IMR-90 (cell line): ENCODE measurements around the gene STARD10. TPM values are rescaled to one million over a fixed set of nuclear protein-coding genes. Genes with fewer than 3 reads are reported as not detected.
A peak's percentile ranks its signal among the peaks of the same experiment; 100 is the strongest.

Experiments
- ATAC-seq: fragments of 200-7000 bp; cut with Tn5 transposase; 2 replicates; pipeline ENCODE4 v1.9.1; 2020; ENCODE audit warnings: low read depth, mild to moderate bottlenecking, moderate library complexity
- BruUV-seq: library from RNA; stranded (reverse); fragments of 400-500 nt; replicated peaks from 2 replicates; lab custom pipeline; 2021; lab: Mats Ljungman, UMichigan
- CTCF ChIA-PET: fragments of 300-600 bp; formaldehyde crosslinking; extraction: SDS; loops from one replicate; lab custom pipeline; 2021; ENCODE audit warnings: antibody characterized with exemption; lab: Yijun Ruan, JAX
- POLR2A ChIA-PET: fragments of 300-600 bp; sonication (Branson Sonifier 250); formaldehyde crosslinking; loops from one replicate; lab custom pipeline; 2022; ENCODE audit warnings: antibody characterized with exemption; ENCODE audit not compliant: unreplicated experiment; lab: Charles Lee
- DNase-seq: peaks from one replicate; pipeline ENCODE4 v3.0.0; 2013
- H2AFZ ChIP-seq: replicated peaks from 2 replicates; pipeline ENCODE3; 2013; ENCODE audit warnings: low read length, mild to moderate bottlenecking; ENCODE audit not compliant: poor library complexity
- H2AK5ac ChIP-seq: 2 replicates; pipeline ENCODE4 v1.6.1; 2013; ENCODE audit warnings: low read depth, low read length, inconsistent platforms
- H2AK9ac ChIP-seq: replicated peaks from 2 replicates; pipeline ENCODE3; 2013; ENCODE audit warnings: mild to moderate bottlenecking, low read depth, low read length, moderate library complexity; ENCODE audit not compliant: poor library complexity
- H2BK120ac ChIP-seq: 2 replicates; pipeline ENCODE4 v1.6.1; 2013; ENCODE audit warnings: low read depth, low read length, inconsistent platforms
- H2BK15ac ChIP-seq: 3 replicates; pipeline ENCODE4 v1.6.1; 2013; ENCODE audit warnings: low read depth, low read length, inconsistent platforms
- H2BK20ac ChIP-seq: 2 replicates; pipeline ENCODE4 v1.6.1; 2013; ENCODE audit warnings: low read depth, mild to moderate bottlenecking, inconsistent platforms, low read length, moderate library complexity
- H2BK5ac ChIP-seq: 2 replicates; pipeline ENCODE4 v1.6.1; 2013; ENCODE audit warnings: mild to moderate bottlenecking, low read depth, low read length, inconsistent platforms; ENCODE audit not compliant: poor library complexity, severe bottlenecking
- H3K14ac ChIP-seq: replicated peaks from 2 replicates; pipeline ENCODE4 v1.6.1; 2013; ENCODE audit warnings: low read depth, low read length, inconsistent platforms
- H3K18ac ChIP-seq: 2 replicates; pipeline ENCODE4 v1.6.1; 2013; ENCODE audit warnings: low read depth, low read length, control low read depth
- H3K23ac ChIP-seq: 2 replicates; pipeline ENCODE4 v1.6.1; 2013; ENCODE audit warnings: low read depth, low read length, inconsistent platforms
- H3K27ac ChIP-seq: 2 replicates; pipeline ENCODE4 v1.5.1; 2013; ENCODE audit warnings: mild to moderate bottlenecking, control low read depth, low read length; ENCODE audit not compliant: insufficient read depth
- H3K27me3 ChIP-seq: 2 replicates; pipeline ENCODE4 v1.6.1; 2013; ENCODE audit warnings: low read length; ENCODE audit not compliant: control insufficient read depth, insufficient read depth
- H3K36me3 ChIP-seq: 2 replicates; pipeline ENCODE4 v1.6.1; 2013; ENCODE audit warnings: low read length, mixed read lengths; ENCODE audit not compliant: control insufficient read depth, insufficient read depth
- H3K4ac ChIP-seq: 2 replicates; pipeline ENCODE4 v1.6.1; 2013; ENCODE audit warnings: low read depth, low read length, inconsistent platforms
- H3K4me1 ChIP-seq: 2 replicates; pipeline ENCODE4 v1.6.1; 2013; ENCODE audit warnings: low read length, mixed read lengths; ENCODE audit not compliant: control insufficient read depth, insufficient read depth
- H3K4me2 ChIP-seq: 2 replicates; pipeline ENCODE4 v1.6.1; 2013; ENCODE audit warnings: low read depth, mild to moderate bottlenecking, control low read depth, low read length, moderate library complexity
- H3K4me3 ChIP-seq: 2 replicates; pipeline ENCODE4 v1.5.1; 2013; ENCODE audit warnings: low read depth, mild to moderate bottlenecking, control low read depth, low read length, moderate library complexity; ENCODE audit not compliant: insufficient read depth
- H3K56ac ChIP-seq: 2 replicates; pipeline ENCODE4 v1.6.1; 2013; ENCODE audit warnings: low read length, inconsistent platforms; ENCODE audit not compliant: insufficient read depth; ENCODE audit errors: extremely low read depth
- H3K79me1 ChIP-seq, 2 experiments: 2 replicates each; pipeline ENCODE4 v1.6.1; 2013; ENCODE audit warnings: low read length in 2 of 2, inconsistent platforms in 1 of 2, low read depth in 1 of 2
- H3K9ac ChIP-seq: 2 replicates; pipeline ENCODE4 v1.6.1; 2013; ENCODE audit warnings: low read depth, low read length, control low read depth
- H3K9me1 ChIP-seq: 2 replicates; pipeline ENCODE4 v1.6.1; 2013; ENCODE audit warnings: low read length, inconsistent platforms; ENCODE audit not compliant: insufficient read depth
- H3K9me3 ChIP-seq: 2 replicates; pipeline ENCODE4 v1.6.1; 2013; ENCODE audit warnings: low read length; ENCODE audit not compliant: control insufficient read depth, insufficient read depth
- H4K20me1 ChIP-seq: 2 replicates; pipeline ENCODE4 v1.6.1; 2013; ENCODE audit warnings: low read length, inconsistent platforms; ENCODE audit not compliant: insufficient read depth
- H4K5ac ChIP-seq: 2 replicates; pipeline ENCODE4 v1.6.1; 2013; ENCODE audit warnings: mild to moderate bottlenecking, low read depth, low read length, control low read depth
- H4K8ac ChIP-seq, 2 experiments: 2 replicates each; pipeline ENCODE4 v1.6.1; 2013; ENCODE audit warnings: low read depth in 2 of 2, low read length in 2 of 2, control low read depth in 1 of 2, inconsistent platforms in 1 of 2
- H4K91ac ChIP-seq: 2 replicates; pipeline ENCODE4 v1.6.1; 2013; ENCODE audit warnings: low read depth, low read length, inconsistent platforms; ENCODE audit not compliant: insufficient read depth
- BHLHE40 ChIP-seq: fragments of 150-350 bp; IDR thresholded peaks from 2 replicates; pipeline ENCODE4 v1.6.1; 2016; ENCODE audit warnings: mild to moderate bottlenecking, low read depth, low read length
- CEBPB ChIP-seq: IDR thresholded peaks from 2 replicates; pipeline ENCODE4 v1.6.1; 2012; ENCODE audit warnings: low read depth, low read length, improper control_type of control experiment
- CHD1 ChIP-seq: IDR thresholded peaks from 2 replicates; pipeline ENCODE4 v1.6.1; 2012; ENCODE audit warnings: low read depth, low read length, improper control_type of control experiment
- CTCF ChIP-seq: conservative IDR thresholded peaks from 2 replicates; pipeline ENCODE4 v1.5.1; 2012; ENCODE audit warnings: mild to moderate bottlenecking, low read depth, low read length, improper control_type of control experiment
- ELK1 ChIP-seq: fragments of 150-350 bp; IDR thresholded peaks from 2 replicates; pipeline ENCODE4 v1.6.1; 2016; ENCODE audit warnings: low read depth, mild to moderate bottlenecking, low read length, moderate library complexity, borderline replicate concordance
- FOS ChIP-seq: fragments of 150-350 bp; IDR thresholded peaks from 2 replicates; pipeline ENCODE4 v1.6.1; 2016; ENCODE audit warnings: low read depth, low read length
- MAFK ChIP-seq: IDR thresholded peaks from 2 replicates; pipeline ENCODE4 v1.6.1; 2012; ENCODE audit warnings: low read depth, low read length, improper control_type of control experiment
- MAZ ChIP-seq: IDR thresholded peaks from 2 replicates; pipeline ENCODE4 v1.6.1; 2012; ENCODE audit warnings: low read depth, mild to moderate bottlenecking, low read length, improper control_type of control experiment, moderate library complexity, borderline replicate concordance
- MXI1 ChIP-seq: IDR thresholded peaks from 2 replicates; pipeline ENCODE4 v1.6.1; 2012; ENCODE audit warnings: low read depth, mild to moderate bottlenecking, low read length, moderate library complexity, borderline replicate concordance
- NFE2L2 ChIP-seq: fragments of 150-350 bp; IDR thresholded peaks from 2 replicates; pipeline ENCODE4 v1.6.1; 2016; ENCODE audit warnings: low read depth, mild to moderate bottlenecking, low read length
- POLR2A ChIP-seq: IDR thresholded peaks from 2 replicates; pipeline ENCODE4 v1.6.1; 2012; ENCODE audit warnings: mild to moderate bottlenecking, low read depth, low read length
- RAD21 ChIP-seq: IDR thresholded peaks from 2 replicates; pipeline ENCODE4 v1.6.1; 2012; ENCODE audit warnings: low read length, improper control_type of control experiment
- RCOR1 ChIP-seq: IDR thresholded peaks from 2 replicates; pipeline ENCODE4 v1.6.1; 2012; ENCODE audit warnings: mild to moderate bottlenecking, low read length, improper control_type of control experiment; ENCODE audit not compliant: insufficient replicate concordance
- RFX5 ChIP-seq: IDR thresholded peaks from 2 replicates; pipeline ENCODE4 v1.8.0; 2012; ENCODE audit warnings: low read depth, mild to moderate bottlenecking, low read length, moderate library complexity
- USF2 ChIP-seq: fragments of 150-350 bp; IDR thresholded peaks from 2 replicates; pipeline ENCODE4 v1.6.1; 2017; ENCODE audit warnings: mild to moderate bottlenecking, antibody characterized with exemption, low read length, low read depth
- WGBS, 2 experiments: methylation state at CpG; one replicate each; pipeline versions ENCODE4 v1.1.5 to v1.1.7; 2013; ENCODE audit warnings: missing lambda C conversion rate in 2 of 2; ENCODE audit not compliant: insufficient read length in 1 of 2; ENCODE audit errors: extremely low coverage in 2 of 2; 5-methylcytosine and 5-hydroxymethylcytosine counted together
- dilution Hi-C: fragments of 300-500 bp; cut with HindIII; formaldehyde crosslinking; loops from one replicate; pipeline ENCODE4 v1.14.3; 2018; ENCODE audit warnings: low sequenced_read_pairs; ENCODE audit not compliant: unreplicated experiment
- in situ Hi-C: fragments of 300-500 bp; cut with MboI; formaldehyde crosslinking; loops from 3 replicates; pipeline ENCODE4 v1.14.3; 2019; ENCODE audit warnings: low sequenced_read_pairs, inconsistent platforms, mixed read lengths
- intact Hi-C: fragments of 100-400 bp; cut with micrococcal nuclease; formaldehyde crosslinking; loops from 2 replicates; pipeline ENCODE4 v1.10.0; 2022
- polyA plus RNA-seq, 3 experiments: library from polyadenylated mRNA; depleted of rRNA; stranded (reverse); fragments of >200 nt; gene quantifications; 2 replicates each; pipeline ENCODE4 v1.2.3, GENCODE V29; 2012; ENCODE audit warnings: low replicate concordance in 1 of 3
- total RNA-seq: library from RNA; depleted of rRNA; stranded (reverse); fragments of >200 nt; gene quantifications from 2 replicates; pipeline ENCODE4 v1.2.3, GENCODE V29; 2012

STARD10 gene
- total and polyA plus RNA-seq, 2 of the 4 experiments (the other 2 are of a cell fraction), result 23.8 to 37.4 TPM

GRCh38 chr11:72815110-72815618 is 21.3 kb upstream of the STARD10 start:
- intact Hi-C loops (no loop called here), dilution Hi-C loops (no loop called here), in situ Hi-C loops (no loop called here)
- H3K27me3 ChIP-seq, result no peaks in the 10 kb centered on the region
- H3K14ac ChIP-seq, result peak overlapping the region; percentile 77
- peak overlapping the region; percentile 90 for H2AK9ac ChIP-seq
- peak overlapping the region; percentile 70 for H2AK5ac ChIP-seq
- peak overlapping the region; percentile 12; the same call in 1 of the 2 replicates for H4K5ac ChIP-seq
- ChIA-PET CTCF (interaction anchor here (0.9 kb wide), 1 partner anchor 21 kb away, joined by 3 read pairs; no protein-coding TSS in a partner anchor), POLR2A (interaction anchor here (0.6 kb wide), 1 partner anchor 302 kb away, joined by 3 read pairs; no protein-coding TSS in a partner anchor)
- H2AFZ ChIP-seq, result peak overlapping the region; percentile 99
- peak overlapping the region; percentile 64; the same call in 1 of the 2 replicates for H2BK120ac ChIP-seq
- H2BK5ac ChIP-seq, result peak overlapping the region; percentile 86
- 100% methylated on average over 1 of the region's 13 CpGs; no CpG with 5 or more reads in 1 of the 2 experiments for WGBS, 2 experiments
- peak overlapping the region; percentile 81; the same call in 1 of the 3 replicates for H2BK15ac ChIP-seq
- peak overlapping the region; percentile 58; the same call in 1 of the 2 replicates for H4K91ac ChIP-seq
- peaks cover 11 to 63% of the 10 kb centered on the region in 2 experiments; a peak in 3 of 4 replicates for H3K79me1 ChIP-seq
- no peaks in the 10 kb centered on the region for H4K20me1 ChIP-seq
- peak overlapping the region; percentile 90 for H3K9ac ChIP-seq
- peaks cover 14% of the 10 kb centered on the region; the same call in 1 of the 2 replicates for H3K9me1 ChIP-seq
- H4K8ac ChIP-seq, result peak overlapping the region in 1 of 2 experiments; percentile 84; a peak in 3 of 4 replicates
- ATAC-seq (no peak), DNase-seq (no peak)
- no TSS peak for BruUV-seq
- no peak overlapping the region for H3K18ac ChIP-seq
- H2BK20ac ChIP-seq, result no peak overlapping the region
- peak overlapping the region; percentile 91 for H3K4ac ChIP-seq
- peak overlapping the region; percentile 89 for H3K4me3 ChIP-seq
- H3K9me3 ChIP-seq, result no peaks in the 10 kb centered on the region
- H3K23ac ChIP-seq, result peak overlapping the region; percentile 83
- H3K27ac ChIP-seq, result peak overlapping the region; percentile 18; the same call in 1 of the 2 replicates
- no peak overlapping the region for H3K56ac ChIP-seq
- peaks cover 22% of the 10 kb centered on the region for H3K4me1 ChIP-seq
- H3K36me3 ChIP-seq, result no peaks in the 10 kb centered on the region
- peak overlapping the region; percentile 84 for H3K4me2 ChIP-seq
- TF ChIP-seq NFE2L2 (no peak), BHLHE40 (no peak), RCOR1 (no peak), MAZ (no peak), CEBPB (no peak), ELK1 (no peak), CTCF (no peak), MXI1 (no peak), RFX5 (no peak), FOS (no peak), RAD21 (no peak), POLR2A (no peak), USF2 (no peak), MAFK (no peak), CHD1 (no peak)
